HG03469 (cell line): ENCODE measurements around the gene CHFR.
"Not testable (repeated sequence)": the region's sequence is repeated elsewhere in the genome, so short reads cannot be mapped to it uniquely, and the experiment has no call there.

Experiments
- ATAC-seq: cut with Tn5 transposase; IDR thresholded peaks from one replicate; pipeline ENCODE4 v1.9.1; 2021; ENCODE audit warnings: mild to moderate bottlenecking, moderate library complexity, moderate number of reproducible peaks; ENCODE audit not compliant: unreplicated experiment

CHFR gene, protein sequence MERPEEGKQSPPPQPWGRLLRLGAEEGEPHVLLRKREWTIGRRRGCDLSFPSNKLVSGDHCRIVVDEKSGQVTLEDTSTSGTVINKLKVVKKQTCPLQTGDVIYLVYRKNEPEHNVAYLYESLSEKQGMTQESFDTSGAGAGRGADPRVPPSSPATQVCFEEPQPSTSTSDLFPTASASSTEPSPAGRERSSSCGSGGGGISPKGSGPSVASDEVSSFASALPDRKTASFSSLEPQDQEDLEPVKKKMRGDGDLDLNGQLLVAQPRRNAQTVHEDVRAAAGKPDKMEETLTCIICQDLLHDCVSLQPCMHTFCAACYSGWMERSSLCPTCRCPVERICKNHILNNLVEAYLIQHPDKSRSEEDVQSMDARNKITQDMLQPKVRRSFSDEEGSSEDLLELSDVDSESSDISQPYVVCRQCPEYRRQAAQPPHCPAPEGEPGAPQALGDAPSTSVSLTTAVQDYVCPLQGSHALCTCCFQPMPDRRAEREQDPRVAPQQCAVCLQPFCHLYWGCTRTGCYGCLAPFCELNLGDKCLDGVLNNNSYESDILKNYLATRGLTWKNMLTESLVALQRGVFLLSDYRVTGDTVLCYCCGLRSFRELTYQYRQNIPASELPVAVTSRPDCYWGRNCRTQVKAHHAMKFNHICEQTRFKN

DNA sequence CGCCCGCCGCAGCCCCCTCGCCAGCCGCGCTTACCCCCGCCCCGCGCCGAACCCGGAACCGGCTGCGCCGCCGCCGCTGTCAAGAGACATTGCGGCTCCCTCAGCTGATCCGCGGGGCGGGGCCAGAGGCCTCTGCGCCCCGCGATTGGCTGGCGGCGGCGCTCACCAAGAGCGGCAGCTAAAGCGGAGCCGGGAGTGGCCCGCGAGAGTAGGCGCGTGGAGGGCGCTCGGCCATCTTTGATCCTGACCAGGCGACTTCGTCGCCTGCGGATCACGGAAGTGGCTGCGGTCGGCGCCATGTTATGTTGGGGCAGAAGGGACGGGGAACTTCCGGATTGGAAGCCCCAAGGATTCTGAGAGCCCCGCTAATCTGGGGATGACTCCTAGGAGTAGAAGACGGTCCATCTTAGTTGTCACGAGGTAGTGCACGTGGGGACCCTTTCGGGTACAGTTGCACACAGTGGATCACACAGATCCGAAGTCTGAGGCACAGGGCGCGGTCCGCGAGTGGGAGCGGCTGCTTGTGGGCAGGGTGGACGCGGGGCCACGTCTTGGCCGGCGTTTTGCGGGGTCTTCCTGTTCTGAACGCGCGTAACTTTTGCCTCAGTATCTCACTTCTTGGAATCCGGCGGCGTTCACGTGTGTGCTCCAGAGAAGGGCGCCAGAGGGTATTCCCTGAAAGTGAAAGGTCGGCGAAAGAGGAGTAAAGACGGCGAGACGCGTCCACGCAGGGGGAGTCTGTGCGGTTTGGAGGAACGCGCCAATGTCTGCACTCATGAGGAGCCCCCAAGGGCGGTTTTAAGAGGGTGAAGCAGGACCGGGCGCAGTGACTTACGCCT, at the start of gene CHFR:
TSS of gene CHFR (minus strand) at position 93 of the 839 bp plus-strand sequence. CDS start 277 bp downstream, outside the sequence.
- peak; percentile 96 for ATAC-seq

DNA sequence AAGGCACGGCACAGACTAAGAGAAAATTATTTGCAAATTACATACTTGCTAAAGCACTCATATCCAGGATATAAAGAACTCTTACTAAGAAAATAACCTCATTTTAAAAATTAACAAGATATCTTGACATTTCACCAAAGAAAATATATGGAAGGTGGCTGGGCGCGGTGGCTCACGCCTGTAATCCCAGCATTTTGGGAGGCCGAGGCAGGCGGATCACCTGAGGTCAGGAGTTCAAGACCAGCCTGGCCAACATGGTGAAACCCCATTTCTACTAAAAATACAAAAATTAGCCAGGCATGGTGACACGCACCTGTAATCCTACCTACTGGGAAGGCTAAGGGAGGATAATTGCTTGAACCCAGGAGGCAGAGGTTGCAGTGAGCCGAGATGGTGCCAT, 49.5 kb upstream of the CHFR start:
- ATAC-seq: not testable (repeated sequence)

- ATAC-seq: no peak
Observed at GRCh38 chr12:132936163-132936562, 48.8 kb upstream of the CHFR start.

GRCh38 chr12:132926415-132926833, 39.0 kb upstream of the CHFR start:
- no peak for ATAC-seq

GRCh38 chr12:132925597-132926414, 38.4 kb upstream of the CHFR start:
- no peak for ATAC-seq

DNA sequence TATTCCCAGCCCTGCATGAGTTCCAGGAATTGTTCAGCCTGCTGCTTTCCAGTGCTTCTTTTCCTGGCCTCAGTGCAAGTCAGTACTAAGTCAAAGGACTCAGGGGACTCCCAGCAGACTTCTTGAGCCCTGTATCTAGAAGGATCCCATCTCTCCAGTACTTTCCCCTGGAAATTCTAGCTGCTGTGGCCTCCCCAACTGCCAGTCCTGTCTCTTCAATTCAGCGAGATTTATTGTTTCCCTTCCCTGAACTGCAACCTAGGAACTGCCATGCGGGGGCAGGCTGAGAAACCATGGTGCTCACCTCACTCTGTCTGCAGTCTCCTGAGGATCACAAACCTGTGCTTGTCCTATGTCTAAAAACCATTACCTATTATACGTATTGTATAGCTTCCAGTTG, 37.0 kb upstream of the CHFR start:
- no peak for ATAC-seq

DNA sequence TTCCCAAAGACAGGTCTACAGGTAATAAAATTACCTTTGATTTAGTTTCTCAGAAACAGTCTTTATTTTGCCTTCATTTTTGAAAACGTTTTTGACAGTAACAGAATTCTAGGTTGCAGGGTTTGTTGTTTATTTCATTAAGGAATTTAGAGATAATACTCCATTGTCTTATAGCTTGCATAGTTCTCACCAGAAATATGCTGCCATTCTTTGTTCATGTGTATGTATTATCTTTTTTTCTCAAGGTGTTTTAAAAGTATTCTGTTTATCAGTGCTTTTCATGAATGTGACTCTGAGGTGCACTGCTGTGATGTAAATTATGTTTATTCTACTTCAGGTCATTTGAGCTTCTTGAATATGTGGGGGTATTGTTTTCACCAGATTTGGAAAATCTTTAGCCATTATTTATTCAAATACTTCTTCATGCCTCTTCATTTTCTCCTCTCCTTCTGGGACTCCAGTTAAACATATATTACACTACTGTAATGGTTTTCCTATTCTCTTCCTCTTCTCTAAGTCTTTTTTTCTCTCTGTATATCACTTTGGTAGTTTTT, 36.0 kb upstream of the CHFR start:
- ATAC-seq: no peak

DNA sequence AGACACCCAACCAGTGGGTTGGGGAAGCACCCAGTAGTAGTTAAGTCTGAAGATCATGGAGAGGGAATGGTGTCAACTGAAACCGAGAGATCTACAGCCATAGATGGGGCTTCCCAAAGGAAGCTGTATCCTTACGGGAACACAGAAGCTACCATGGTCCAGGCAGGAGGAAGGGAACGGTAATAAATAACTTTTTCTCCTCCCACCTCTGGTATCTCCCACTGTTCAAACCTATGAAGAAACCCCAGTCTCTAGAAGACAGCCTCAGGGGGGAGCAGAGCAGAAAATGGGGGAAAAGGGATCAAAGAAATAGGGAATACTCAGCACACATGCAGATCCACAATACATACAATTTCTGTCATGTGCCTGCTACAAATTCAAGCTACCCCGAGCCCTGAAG, 35.3 kb upstream of the CHFR start:
- ATAC-seq: no peak

- no peak for ATAC-seq
Observed at GRCh38 chr12:132921685-132922084, 34.3 kb upstream of the CHFR start.

- no peak for ATAC-seq
Observed at GRCh38 chr12:132918680-132919079, 31.3 kb upstream of the CHFR start.

GRCh38 chr12:132909030-132909368, 21.6 kb upstream of the CHFR start:
- ATAC-seq: no peak

DNA sequence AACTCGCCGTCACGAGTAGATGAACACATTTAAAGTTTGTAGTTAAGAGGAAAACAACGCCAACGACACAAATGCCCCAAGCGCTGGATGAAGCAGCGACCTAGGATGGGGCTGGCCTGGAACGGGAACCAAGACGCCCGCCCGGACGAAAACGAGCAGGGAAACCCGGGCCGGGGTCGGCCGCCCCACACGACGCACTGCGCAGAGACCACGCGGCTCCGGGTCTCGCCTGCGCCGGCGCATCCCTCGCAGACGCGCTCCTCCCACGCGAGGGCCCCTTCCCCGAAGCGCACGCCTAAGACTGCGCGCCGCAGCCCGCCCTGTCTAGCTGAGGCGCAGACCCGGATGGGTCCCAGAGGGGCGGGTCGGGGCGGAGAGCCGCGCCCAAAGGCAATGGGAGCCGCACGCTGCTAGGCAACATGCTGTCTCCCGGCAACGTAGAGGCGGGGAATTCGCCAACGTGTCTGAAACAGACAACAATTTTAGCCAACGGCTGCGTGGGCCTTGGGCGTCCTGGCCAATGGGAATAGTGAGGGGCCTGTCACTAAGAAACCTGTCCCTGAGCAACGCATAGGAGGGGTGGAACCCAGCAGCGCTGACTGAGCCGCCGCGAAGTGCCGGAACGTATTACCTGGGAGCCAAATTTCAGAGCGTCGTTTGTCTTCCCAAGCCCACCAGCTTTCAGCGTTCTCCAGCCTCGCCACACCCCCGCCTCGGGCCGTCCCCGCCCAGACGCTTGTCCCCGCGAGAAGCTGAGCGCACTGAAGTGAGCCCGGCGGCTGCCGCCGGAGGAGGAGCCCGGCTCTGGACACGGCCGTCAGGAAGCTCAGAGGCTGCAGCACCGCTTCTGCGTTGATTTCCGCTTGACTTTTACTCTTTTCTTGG, 21.0 kb upstream of the CHFR start:
- peak; percentile 89 for ATAC-seq

GRCh38 chr12:132907789-132908144, 20.4 kb upstream of the CHFR start:
- ATAC-seq: not testable (repeated sequence)

- no peak for ATAC-seq
Observed at GRCh38 chr12:132907216-132907615, 19.8 kb upstream of the CHFR start.

DNA sequence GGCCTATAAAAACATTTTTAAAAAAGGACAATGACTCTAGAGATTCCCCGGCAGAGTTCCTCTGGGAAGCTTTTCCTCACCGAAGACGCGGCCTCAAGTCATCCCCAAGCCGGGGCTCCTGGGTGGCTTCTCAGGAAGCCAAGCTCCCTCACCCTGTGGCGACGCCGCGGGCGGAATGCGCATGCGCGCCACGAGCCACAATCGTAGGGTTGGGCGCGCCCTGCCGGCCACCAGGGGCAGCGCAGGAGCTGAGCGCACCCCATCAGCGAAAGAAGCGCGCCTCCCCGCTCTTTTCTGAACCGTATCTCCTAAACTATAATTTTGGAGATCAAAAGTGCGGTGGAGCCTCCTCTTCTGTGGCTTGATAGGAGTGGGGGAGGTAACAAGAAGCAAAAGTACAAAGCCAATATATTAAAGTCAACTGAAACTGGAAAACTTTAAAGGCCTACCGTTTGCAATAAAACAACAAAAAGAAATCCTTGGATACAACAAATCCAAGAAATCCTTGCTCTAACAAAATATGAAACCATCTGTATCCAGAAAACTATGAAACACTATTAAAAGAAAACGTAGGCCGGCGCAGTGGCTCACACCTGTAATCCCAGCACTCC, 17.4 kb upstream of the CHFR start:
- ATAC-seq: no peak

GRCh38 chr12:132899033-132899432, 11.6 kb upstream of the CHFR start:
- no peak for ATAC-seq

DNA sequence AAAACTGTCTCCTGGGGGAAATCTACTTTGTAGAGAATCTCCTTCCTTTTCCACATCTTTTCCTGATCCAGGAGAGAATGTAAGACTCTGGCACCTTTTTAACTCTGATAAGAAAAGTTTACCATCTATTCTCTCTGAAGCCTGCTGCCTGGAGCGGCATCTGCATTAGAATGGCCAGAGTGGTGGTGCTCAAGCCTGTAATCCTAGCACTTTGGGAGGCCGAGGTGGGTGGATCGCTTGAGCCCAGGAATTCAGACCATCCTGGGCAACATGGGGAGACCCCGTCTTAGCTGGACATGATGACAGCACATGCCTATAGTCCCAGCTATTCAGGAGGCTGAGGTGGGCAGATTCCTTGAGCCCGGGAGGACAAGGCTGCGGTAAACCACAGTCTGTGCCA, 1.4 kb upstream of the CHFR start:
- no peak for ATAC-seq

GRCh38 chr12:132886529-132887477, 602 bp downstream of the CHFR start:
- no peak for ATAC-seq
